Prostate gland (tissue), 2 donors: ENCODE results near the gene CENPVL2.
"Not testable (repeated sequence)": the region's sequence is repeated elsewhere in the genome, so short reads cannot be mapped to it uniquely, and the experiment has no call there.

ENCODE experiments used
- CTCF ChIP-seq, 4 experiments: fragments of 200-600 bp in 2 of 4; fragments of 450-650 bp in 2 of 4; sonication (generic) in 2 of 4; IDR thresholded peaks; 1 replicate in 3 of 4; 2 replicates in 1 of 4; pipeline ENCODE4 v1.5.1; 2016 to 2019; ENCODE audit warnings: antibody characterized with exemption in 4 of 4, mild to moderate bottlenecking in 2 of 4, moderate library complexity in 2 of 4
- POLR2A ChIP-seq: fragments of 450-650 bp; IDR thresholded peaks from one replicate; pipeline ENCODE4 v1.6.1; 2016; ENCODE audit warnings: antibody characterized with exemption, mild to moderate bottlenecking

DNA sequence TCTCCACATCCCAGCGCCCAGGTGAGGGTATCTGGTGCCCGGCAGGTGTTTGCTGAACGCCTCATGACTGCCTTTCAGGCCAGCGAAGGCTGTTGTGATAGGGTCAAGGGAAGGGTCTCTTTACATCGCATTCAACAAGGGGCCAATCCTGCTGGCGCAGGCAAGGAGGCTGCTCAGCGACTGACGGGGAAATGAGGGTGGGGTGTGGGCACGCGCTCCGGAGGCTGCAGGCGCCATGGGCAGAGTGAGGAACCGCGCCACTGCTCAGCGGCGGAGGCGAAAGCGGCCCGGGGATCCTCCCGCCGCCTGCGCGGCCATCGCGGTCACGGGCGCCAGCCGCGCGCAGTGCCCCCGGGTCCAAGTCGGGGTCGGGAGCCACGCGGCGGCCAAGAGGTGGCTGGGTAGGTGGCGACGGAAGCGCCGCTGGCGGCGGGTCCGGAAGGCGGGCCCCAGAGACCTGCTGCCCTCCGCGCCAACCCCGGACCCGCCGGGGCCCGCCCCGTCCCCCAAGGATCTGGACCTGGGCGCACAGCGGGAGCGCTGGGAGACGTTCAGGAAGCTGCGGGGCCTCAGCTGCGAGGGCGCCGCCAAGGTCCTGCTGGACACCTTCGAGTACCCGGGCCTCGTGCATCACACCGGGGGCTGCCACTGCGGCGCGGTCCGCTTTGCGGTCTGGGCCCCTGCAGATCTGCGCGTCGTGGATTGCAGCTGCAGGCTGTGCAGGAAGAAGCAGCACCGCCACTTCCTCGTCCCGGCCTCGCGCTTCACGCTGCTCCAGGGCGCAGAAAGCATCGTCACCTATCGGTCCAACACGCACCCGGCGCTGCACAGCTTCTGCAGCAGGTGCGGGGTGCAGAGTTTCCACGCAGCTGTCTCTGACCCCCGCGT, 27.9 kb upstream of the CENPVL2 start, which contains the start of gene CENPVL1:
- TF ChIP-seq CTCF (IDR thresholded peaks at IDR 0.05); POLR2A: not testable (repeated sequence)
